HepG2 (cell line): ENCODE results near the gene DCDC2C. TPM values are rescaled to one million over a fixed set of nuclear protein-coding genes. Genes with fewer than 3 reads are reported as not detected.

Experiments used
- ATAC-seq: fragments of 200-7000 bp; cut with Tn5 transposase; 3 replicates; pipeline ENCODE4 v1.9.1; 2020; ENCODE audit warnings: mild to moderate bottlenecking, moderate library complexity
- BruUV-seq: library from RNA; stranded (reverse); fragments of 400-500 nt; replicated peaks from 2 replicates; lab custom pipeline; 2021; lab: Mats Ljungman, UMichigan
- CTCF ChIA-PET: fragments of 300-600 bp; formaldehyde crosslinking; extraction: SDS; loops from one replicate; lab custom pipeline; 2021; ENCODE audit warnings: low total read pairs, inconsistent platforms, low intra/inter-chr PET ratio; lab: Yijun Ruan, JAX
- POLR2A ChIA-PET: fragments of 350-600 bp; sonication (Branson Sonifier 250); formaldehyde crosslinking; loops from one replicate; lab custom pipeline; 2020; ENCODE audit warnings: antibody characterized with exemption, inconsistent platforms; lab: Yijun Ruan, JAX
- DNase-seq: peaks from one replicate; pipeline ENCODE4 v3.0.0-alpha.2; 2015; ENCODE audit warnings: low spot score
- FAIRE-seq: peaks from 3 replicates; lab custom pipeline; 2011; peaks lifted over from hg19 to GRCh38; lab: Jason Lieb, UNC
- H2AFZ ChIP-seq: one replicate; pipeline ENCODE4 v1.6.1; 2011; ENCODE audit warnings: low read length, inconsistent platforms
- H3K27ac ChIP-seq: fragments of 300-600 bp; 3 replicates; pipeline ENCODE4 v1.8.0; 2011; ENCODE audit warnings: mixed run types, mild to moderate bottlenecking, mixed read lengths, low read length, inconsistent platforms; ENCODE audit not compliant: insufficient read depth; ENCODE audit errors: extremely low read length
- H3K27me3 ChIP-seq, 2 experiments: fragments of 200-600 bp in 1 of 2; 2 replicates in 1 of 2; 3 replicates in 1 of 2; pipeline versions ENCODE4 v1.6.0 to v1.8.0; 2011; ENCODE audit warnings: low read length in 2 of 2, mild to moderate bottlenecking in 2 of 2, moderate library complexity in 2 of 2, inconsistent platforms in 1 of 2; ENCODE audit not compliant: insufficient read depth in 2 of 2, control insufficient read depth in 1 of 2
- H3K36me3 ChIP-seq, 2 experiments: fragments of 200-600 bp in 1 of 2; replicated peaks in 1 of 2; 2 replicates in 1 of 2; 3 replicates in 1 of 2; pipeline versions ENCODE4 v1.5.1 to v1.8.0; 2011; ENCODE audit warnings: low read length in 2 of 2, inconsistent platforms in 1 of 2; ENCODE audit not compliant: insufficient read depth in 2 of 2, control insufficient read depth in 1 of 2
- H3K4me1 ChIP-seq: 2 replicates; pipeline ENCODE4 v1.5.1; 2012; ENCODE audit warnings: low read length, inconsistent platforms; ENCODE audit not compliant: insufficient read depth
- H3K4me2 ChIP-seq: 2 replicates; pipeline ENCODE4 v1.6.0; 2011; ENCODE audit warnings: low read depth, low read length, inconsistent platforms
- H3K4me3 ChIP-seq, 3 experiments: fragments of 200-600 bp in 1 of 3; sonication (generic), shearing (Covaris generic) in 1 of 3; replicated peaks in 1 of 3; 2 replicates each; pipeline ENCODE4 v1.5.1; 2011 to 2016; ENCODE audit warnings: low read length in 3 of 3, inconsistent platforms in 2 of 3, low read depth in 2 of 3, mild to moderate bottlenecking in 2 of 3, control low read depth in 1 of 3, mixed read lengths in 1 of 3; ENCODE audit not compliant: insufficient read depth in 1 of 3
- H3K79me2 ChIP-seq: one replicate; pipeline ENCODE4 v1.6.1; 2011; ENCODE audit warnings: low read length, inconsistent platforms; ENCODE audit not compliant: insufficient read depth
- H3K9ac ChIP-seq: 2 replicates; pipeline ENCODE4 v1.6.0; 2011; ENCODE audit warnings: mild to moderate bottlenecking, low read depth, low read length, inconsistent platforms; ENCODE audit not compliant: insufficient read depth
- H3K9me3 ChIP-seq: 2 replicates; pipeline ENCODE4 v1.5.1; 2012; ENCODE audit warnings: mild to moderate bottlenecking, low read length
- H4K20me1 ChIP-seq: 2 replicates; pipeline ENCODE4 v1.6.0; 2011; ENCODE audit warnings: inconsistent platforms, mild to moderate bottlenecking, low read length, moderate library complexity; ENCODE audit not compliant: insufficient read depth
- BCL6 ChIP-seq: IDR thresholded peaks from 2 replicates; pipeline ENCODE4 v1.6.1; 2016; ENCODE audit warnings: missing genetic modification reagents, missing compliant biosample characterization
- HHEX ChIP-seq: IDR thresholded peaks from 2 replicates; pipeline ENCODE4 v1.6.1; 2016; ENCODE audit warnings: control low read depth
- HOMEZ ChIP-seq: IDR thresholded peaks from 2 replicates; pipeline ENCODE4 v1.6.1; 2016; ENCODE audit warnings: low read depth
- NFKB2 ChIP-seq: sonication (generic); formaldehyde crosslinking; IDR thresholded peaks from 2 replicates; pipeline ENCODE4 v1.4.0; 2020; ENCODE audit warnings: missing genetic modification reagents, borderline replicate concordance
- TARDBP ChIP-seq: sonication (generic); formaldehyde crosslinking; IDR thresholded peaks from 2 replicates; pipeline ENCODE4 v1.8.0; 2022; ENCODE audit warnings: mild to moderate bottlenecking, missing genetic modification reagents
- TRIM22 ChIP-seq: fragments of 450-650 bp; IDR thresholded peaks from 2 replicates; pipeline ENCODE4 v1.6.1; 2017
- ZFP1 ChIP-seq: IDR thresholded peaks from 2 replicates; pipeline ENCODE4 v1.6.1; 2016
- ZNF235 ChIP-seq: sonication (generic); formaldehyde crosslinking; IDR thresholded peaks from 2 replicates; pipeline ENCODE4 v1.8.1; 2023; ENCODE audit warnings: mild to moderate bottlenecking, missing genetic modification reagents, borderline replicate concordance
- ZNF282 ChIP-seq: fragments of 450-650 bp; IDR thresholded peaks from 2 replicates; pipeline ENCODE4 v1.6.1; 2018; ENCODE audit not compliant: partially characterized antibody
- ZNF530 ChIP-seq: sonication (generic); formaldehyde crosslinking; IDR thresholded peaks from 2 replicates; pipeline ENCODE4 v1.5.0; 2020; ENCODE audit warnings: low read depth, mild to moderate bottlenecking, missing genetic modification reagents
- WGBS: methylation state at CpG from one replicate; pipeline ENCODE4 v1.1.6; 2017; ENCODE audit warnings: low lambda C conversion rate; 5-methylcytosine and 5-hydroxymethylcytosine counted together
- in situ Hi-C: cut with HindIII; loops from 2 replicates; pipeline ENCODE4 v1.10.0; 2017; ENCODE audit warnings: low pct_unique_long_range_greater_than_20kb; ENCODE audit not compliant: extremely low pct_ligation_motif_present
- intact Hi-C: fragments of 100-400 bp; cut with micrococcal nuclease; formaldehyde crosslinking; loops from one replicate; pipeline ENCODE4 v1.10.0; 2022; ENCODE audit not compliant: unreplicated experiment
- polyA plus RNA-seq, 8 experiments: library from polyadenylated mRNA; depleted of rRNA in 3 of 8; stranded (reverse) in 7 of 8; unstranded in 1 of 8; fragments of >200 nt; fragmentation: Illumina TruSeq in 4 of 8; extraction: Trizol in 4 of 8; gene quantifications; 2 replicates each; pipeline versions ENCODE4 v1.2.1 to v1.2.3, GENCODE V29; 2011 to 2016; ENCODE audit warnings: low read depth in 4 of 8, missing spikeins in 1 of 8, mixed read lengths in 1 of 8; ENCODE audit not compliant: insufficient read depth in 1 of 8
- total RNA-seq, 5 experiments: library from RNA; depleted of rRNA; stranded (reverse); fragments of >200 nt; fragmentation: Illumina TruSeq; extraction: Trizol; gene quantifications; 2 replicates each; pipeline ENCODE4 v1.2.3, GENCODE V29; 2016; ENCODE audit warnings: low read depth in 1 of 5

The DCDC2C gene
- total and polyA plus RNA-seq, 2 of the 13 experiments (the other 11 are each of a cell fraction or from before 2014, with no cell fraction given) = not detected

DNA sequence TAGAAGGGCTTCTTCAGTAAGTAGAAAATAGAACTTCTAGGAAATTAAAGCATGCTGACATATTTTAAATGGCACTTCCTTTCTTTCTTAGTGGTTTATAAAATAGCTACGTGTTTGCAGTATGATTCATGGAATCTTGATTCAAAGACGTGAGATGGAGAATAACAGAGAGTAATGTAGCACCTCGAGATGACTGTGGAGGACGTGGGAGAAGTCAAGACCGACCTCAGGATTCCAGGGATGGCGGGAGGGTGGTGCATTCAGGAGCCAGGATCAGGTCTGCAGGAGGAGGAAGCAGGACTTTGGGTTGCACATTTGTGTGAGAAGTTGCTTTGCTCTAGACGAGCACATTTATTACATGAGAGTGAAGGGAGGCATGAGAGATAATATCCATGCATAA, 56.0 kb downstream of the DCDC2C start:
- in situ Hi-C loops = no loop called here
- no TSS peak for BruUV-seq
- CTCF ChIA-PET = no interaction called here

GRCh38 chr2:3759761-3760160, 56.4 kb downstream of the DCDC2C start:
- no peak for FAIRE-seq
- no peak for ATAC-seq
- Histone ChIP-seq H3K9ac (no peak overlapping the region), H3K9me3 (no peaks in the 10 kb centered on the region), H3K4me2 (no peak overlapping the region), H3K4me1 (no peaks in the 10 kb centered on the region), H3K27me3 (peaks cover 2 to 23% of the 10 kb centered on the region in 2 experiments), H3K36me3 (no peaks in the 10 kb centered on the region), H4K20me1 (no peaks in the 10 kb centered on the region), H3K4me3 (no peak overlapping the region), H2AFZ (no peak overlapping the region), H3K79me2 (no peaks in the 10 kb centered on the region), H3K27ac (no peak overlapping the region)
- intact Hi-C loops (no loop called here), in situ Hi-C loops (no loop called here)
- no peak for DNase-seq
- no peak for TF ChIP-seq TARDBP (CRISPR knock-in tag)
- TF ChIP-seq HOMEZ (CRISPR knock-in tag) = no peak
- no peak for TF ChIP-seq TRIM22
- TF ChIP-seq BCL6 (CRISPR knock-in tag) = no peak
- 8% methylated on average over 4 of the region's 4 CpGs for WGBS
- CTCF ChIA-PET = no interaction called here
- POLR2A ChIA-PET = no interaction called here
- no TSS peak for BruUV-seq

More for the DNA sequence above, 56.0 kb downstream of the DCDC2C start:
- Histone ChIP-seq H4K20me1 (no peaks in the 10 kb centered on the region), H3K79me2 (no peaks in the 10 kb centered on the region), H3K4me3 (no peak overlapping the region), H3K9ac (no peak overlapping the region), H3K4me1 (no peaks in the 10 kb centered on the region), H3K9me3 (no peaks in the 10 kb centered on the region), H3K4me2 (no peak overlapping the region), H2AFZ (no peak overlapping the region), H3K27ac (no peak overlapping the region), H3K36me3 (no peaks in the 10 kb centered on the region), H3K27me3 (peaks cover 2 to 23% of the 10 kb centered on the region in 2 experiments)
- POLR2A ChIA-PET = no interaction called here
- TF ChIP-seq ZNF530 (no peak), HHEX (CRISPR knock-in tag) (no peak), ZFP1 (CRISPR knock-in tag) (no peak), ZNF282 (no peak), ZNF235 (CRISPR knock-in tag) (no peak), NFKB2 (CRISPR knock-in tag) (no peak)
- ATAC-seq (no peak), DNase-seq (no peak), FAIRE-seq (no peak)
- intact Hi-C loops = no loop called here
- 2% methylated on average over 7 of the region's 7 CpGs for WGBS
